Naive thymus-derived CD4-positive, alpha-beta T cell (primary cell): ENCODE results near the gene ATP6V0E1. TPM values are rescaled to one million over a fixed set of nuclear protein-coding genes. Genes with fewer than 3 reads are reported as not detected.
A peak's percentile ranks its signal among the peaks of the same experiment; 100 is the strongest.

ENCODE experiments used
- ATAC-seq: fragments of 150-1000 bp; cut with Tn5 transposase; 2 replicates; pipeline ENCODE4 v1.10.0; 2021; ENCODE audit warnings: mild to moderate bottlenecking, moderate library complexity
- CTCF ChIA-PET: fragments of 350-600 bp; sonication (Branson Sonifier 250); formaldehyde crosslinking; loops from one replicate; lab custom pipeline; 2021; ENCODE audit warnings: antibody characterized with exemption; lab: Charles Lee
- POLR2A ChIA-PET: fragments of 350-600 bp; sonication (Branson Sonifier 250); formaldehyde crosslinking; loops from one replicate; lab custom pipeline; 2021; ENCODE audit warnings: antibody characterized with exemption, inconsistent platforms; lab: Charles Lee
- DNase-seq, 9 donors: peaks; one replicate each; pipeline versions ENCODE4 v3.0.0 to v3.0.0-alpha.2; 2020 to 2022; ENCODE audit warnings: mixed read lengths in 1 of 9
- H3K27ac ChIP-seq: one replicate; pipeline ENCODE4 v1.7.0; 2013; ENCODE audit warnings: mild to moderate bottlenecking, low read depth, low read length, moderate library complexity
- H3K27me3 ChIP-seq, 2 donors: one replicate each; pipeline ENCODE4 v1.7.0; 2013; ENCODE audit warnings: low read length in 2 of 2, mild to moderate bottlenecking in 2 of 2, moderate library complexity in 2 of 2; ENCODE audit not compliant: control insufficient read depth in 2 of 2, insufficient read depth in 2 of 2
- H3K36me3 ChIP-seq, 3 experiments: 1 replicate in 2 of 3; 2 replicates in 1 of 3; pipeline ENCODE4 v1.7.0; 2013; ENCODE audit warnings: low read length in 3 of 3, mild to moderate bottlenecking in 3 of 3, moderate library complexity in 1 of 3; ENCODE audit not compliant: insufficient read depth in 3 of 3, control insufficient read depth in 2 of 3
- H3K4me1 ChIP-seq, 2 donors: one replicate each; pipeline ENCODE4 v1.7.0; 2013; ENCODE audit warnings: low read length in 2 of 2, mild to moderate bottlenecking in 2 of 2, moderate library complexity in 1 of 2; ENCODE audit not compliant: control insufficient read depth in 2 of 2, insufficient read depth in 2 of 2
- H3K4me3 ChIP-seq: 2 replicates; pipeline ENCODE4 v1.7.0; 2013; ENCODE audit warnings: mild to moderate bottlenecking, low read length
- H3K9me3 ChIP-seq, 3 experiments: 1 replicate in 2 of 3; 2 replicates in 1 of 3; pipeline ENCODE4 v1.7.0; 2013; ENCODE audit warnings: low read length in 3 of 3; ENCODE audit not compliant: control insufficient read depth in 2 of 3
- H3K27ac Mint-ChIP-seq, 9 donors: one replicate each; pipeline ENCODE4 v1.8.0; 2020 to 2022; ENCODE audit warnings: mixed read lengths in 9 of 9, mild to moderate bottlenecking in 8 of 9, moderate library complexity in 5 of 9, inconsistent platforms in 2 of 9
- H3K27me3 Mint-ChIP-seq, 5 donors: one replicate each; pipeline ENCODE4 v1.8.0; 2021 to 2022; ENCODE audit warnings: mixed read lengths in 5 of 5, mild to moderate bottlenecking in 1 of 5
- H3K36me3 Mint-ChIP-seq, 5 donors: one replicate each; pipeline ENCODE4 v1.8.0; 2020 to 2022; ENCODE audit warnings: mixed read lengths in 5 of 5, mild to moderate bottlenecking in 3 of 5, inconsistent platforms in 1 of 5
- H3K4me1 Mint-ChIP-seq, 7 donors: one replicate each; pipeline ENCODE4 v1.8.0; 2020 to 2022; ENCODE audit warnings: mixed read lengths in 7 of 7, mild to moderate bottlenecking in 3 of 7, inconsistent platforms in 1 of 7
- H3K4me3 Mint-ChIP-seq, 10 donors: one replicate each; pipeline ENCODE4 v1.8.0; 2020 to 2022; ENCODE audit warnings: mild to moderate bottlenecking in 10 of 10, mixed read lengths in 10 of 10, moderate library complexity in 6 of 10, inconsistent platforms in 2 of 10
- H3K9me3 Mint-ChIP-seq, 11 donors: one replicate each; pipeline ENCODE4 v1.8.0; 2020 to 2022; ENCODE audit warnings: mixed read lengths in 11 of 11, mild to moderate bottlenecking in 4 of 11, inconsistent platforms in 1 of 11, moderate library complexity in 1 of 11
- intact Hi-C, 2 donors: fragments of 100-400 bp; cut with micrococcal nuclease; formaldehyde crosslinking; loops; one replicate each; pipeline ENCODE4 v1.15.1; 2023
- polyA plus RNA-seq, 2 donors: library from polyadenylated mRNA; unstranded; fragments of 300-500 nt; fragmentation: Illumina TruSeq; gene quantifications; one replicate each; pipeline ENCODE4 v1.2.3, GENCODE V29; 2021
- total RNA-seq, 6 experiments: library from RNA in 5 of 6; stranded (reverse) in 5 of 6; gene quantifications; 1 replicate in 5 of 6; 2 replicates in 1 of 6; pipeline ENCODE4 v1.2.3 and lab custom pipeline; 2021 to 2026

Gene ATP6V0E1
- total and polyA plus RNA-seq, 7 experiments from 2014 or later: 61.8 to 455 (median 142) TPM

- H3K4me1 Mint-ChIP-seq: peaks cover 27 to 74% (median 59%) of the 10 kb centered on the region in 7 donors
- Histone ChIP-seq H3K27ac (no peak overlapping the region), H3K9me3 (no peaks in the 10 kb centered on the region), H3K27me3 (no peaks in the 10 kb centered on the region), H3K4me1 (no peaks in the 10 kb centered on the region), H3K4me3 (no peak overlapping the region), H3K36me3 (peaks cover 0 to 4% (median 0%) of the 10 kb centered on the region in 3 experiments)
- intact Hi-C loops: no loop called here
- H3K9me3 Mint-ChIP-seq: no peaks in the 10 kb centered on the region
- H3K27me3 Mint-ChIP-seq: no peaks in the 10 kb centered on the region
- ChIA-PET POLR2A (interaction anchor here (0.8 to 1.0 kb wide), 2 partner anchors 15 to 47 kb away, joined by 3 to 4 read pairs; no protein-coding TSS in a partner anchor), CTCF (interaction anchor here (0.6 to 2.1 kb wide), 3 partner anchors 9 to 129 kb away, joined by 3 to 6 read pairs (median 4); no protein-coding TSS in a partner anchor)
- peak overlapping the region in 6 of 9 donors; percentile 22 to 70 (median 47) for H3K27ac Mint-ChIP-seq
- H3K36me3 Mint-ChIP-seq: peaks cover 0 to 17% (median 3%) of the 10 kb centered on the region in 5 donors
- DNase-seq (no peak), ATAC-seq (peak; percentile 46)
- peak overlapping the region in 1 of 10 donors; percentile 3 for H3K4me3 Mint-ChIP-seq
Observed at GRCh38 chr5:173010547-173011464, 27.2 kb downstream of the ATP6V0E1 start.

GRCh38 chr5:173011566-173011965, 28.0 kb downstream of the ATP6V0E1 start:
- POLR2A ChIA-PET: interaction anchor here (0.7 to 1.0 kb wide), 2 partner anchors 43 to 46 kb away, joined by 3 read pairs; no protein-coding TSS in a partner anchor

GRCh38 chr5:173012882-173013281, 29.3 kb downstream of the ATP6V0E1 start:
- POLR2A ChIA-PET: interaction anchor here (0.6 kb wide), 1 partner anchor 108 kb away, joined by 3 read pairs; no protein-coding TSS in a partner anchor
- Histone ChIP-seq H3K9me3 (no peaks in the 10 kb centered on the region), H3K27me3 (no peaks in the 10 kb centered on the region), H3K36me3 (peaks cover 0 to 4% (median 0%) of the 10 kb centered on the region in 3 experiments), H3K4me1 (no peaks in the 10 kb centered on the region), H3K4me3 (no peak overlapping the region), H3K27ac (no peak overlapping the region)
- no peak for ATAC-seq
- CTCF ChIA-PET: interaction anchor here (1.0 kb wide), 2 partner anchors 11 to 35 kb away, joined by 3 read pairs; no protein-coding TSS in a partner anchor
- Mint-ChIP-seq H3K27ac (peak overlapping the region in 5 of 9 donors; percentile 14 to 77 (median 31)), H3K4me3 (no peak overlapping the region), H3K4me1 (peaks cover 32 to 72% (median 56%) of the 10 kb centered on the region in 7 donors), H3K36me3 (peaks cover 0 to 14% (median 3%) of the 10 kb centered on the region in 5 donors), H3K9me3 (no peaks in the 10 kb centered on the region), H3K27me3 (no peaks in the 10 kb centered on the region)
- DNase-seq: no peak
- intact Hi-C loops: no loop called here

More at GRCh38 chr5:173011566-173011965, 28.0 kb downstream of the ATP6V0E1 start:
- Mint-ChIP-seq H3K27ac (peak overlapping the region in 6 of 9 donors; percentile 30 to 81 (median 64)), H3K4me3 (no peak overlapping the region), H3K36me3 (peaks cover 0 to 16% (median 3%) of the 10 kb centered on the region in 5 donors), H3K4me1 (peaks cover 34 to 75% (median 61%) of the 10 kb centered on the region in 7 donors), H3K9me3 (no peaks in the 10 kb centered on the region), H3K27me3 (no peaks in the 10 kb centered on the region)
- Histone ChIP-seq H3K27me3 (no peaks in the 10 kb centered on the region), H3K9me3 (no peaks in the 10 kb centered on the region), H3K4me3 (no peak overlapping the region), H3K36me3 (peaks cover 0 to 4% (median 0%) of the 10 kb centered on the region in 3 experiments), H3K27ac (no peak overlapping the region), H3K4me1 (no peaks in the 10 kb centered on the region)
- intact Hi-C loops: no loop called here
- DNase-seq: no peak
- CTCF ChIA-PET: interaction anchor here (0.6 to 2.1 kb wide), 3 partner anchors 10 to 128 kb away, joined by 3 to 6 read pairs (median 4); no protein-coding TSS in a partner anchor
- no peak for ATAC-seq

GRCh38 chr5:173014671-173015070, 31.1 kb downstream of the ATP6V0E1 start:
- H3K36me3 Mint-ChIP-seq: peaks cover 0 to 20% (median 6%) of the 10 kb centered on the region in 5 donors
- DNase-seq (no peak), ATAC-seq (no peak)
- H3K4me3 Mint-ChIP-seq: no peak overlapping the region
- H3K27ac Mint-ChIP-seq: peak overlapping the region in 8 of 9 donors; percentile 0 to 87 (median 46)
- ChIA-PET CTCF (no interaction called here), POLR2A (interaction anchor here (1.8 to 2.6 kb wide), 2 partner anchors 20 to 43 kb away, joined by 5 to 8 read pairs; no protein-coding TSS in a partner anchor)
- Histone ChIP-seq H3K27ac (no peak overlapping the region), H3K27me3 (no peaks in the 10 kb centered on the region), H3K36me3 (peaks cover 0 to 7% (median 4%) of the 10 kb centered on the region in 3 experiments), H3K9me3 (no peaks in the 10 kb centered on the region), H3K4me1 (no peaks in the 10 kb centered on the region), H3K4me3 (no peak overlapping the region)
- peaks cover 31 to 79% (median 65%) of the 10 kb centered on the region in 7 donors for H3K4me1 Mint-ChIP-seq
- no peaks in the 10 kb centered on the region for H3K9me3 Mint-ChIP-seq
- no peaks in the 10 kb centered on the region for H3K27me3 Mint-ChIP-seq
- intact Hi-C loops: no loop called here

GRCh38 chr5:173015192-173015591, 31.6 kb downstream of the ATP6V0E1 start:
- CTCF ChIA-PET: no interaction called here
- DNase-seq (no peak), ATAC-seq (no peak)
- H3K4me1 ChIP-seq: no peaks in the 10 kb centered on the region
- Mint-ChIP-seq H3K27ac (peak overlapping the region in 6 of 9 donors; percentile 17 to 87 (median 70)), H3K27me3 (no peaks in the 10 kb centered on the region), H3K4me1 (peaks cover 26 to 79% (median 66%) of the 10 kb centered on the region in 7 donors), H3K9me3 (no peaks in the 10 kb centered on the region), H3K4me3 (no peak overlapping the region), H3K36me3 (peaks cover 2 to 25% (median 10%) of the 10 kb centered on the region in 5 donors)
- POLR2A ChIA-PET: interaction anchor here (1.8 to 2.6 kb wide), 2 partner anchors 20 to 42 kb away, joined by 5 to 8 read pairs; no protein-coding TSS in a partner anchor
- H3K27me3 ChIP-seq: no peaks in the 10 kb centered on the region
- intact Hi-C loops: no loop called here
- H3K4me3 ChIP-seq: no peak overlapping the region
- H3K36me3 ChIP-seq: peaks cover 0 to 12% (median 4%) of the 10 kb centered on the region in 3 experiments
- no peak overlapping the region for H3K27ac ChIP-seq
- H3K9me3 ChIP-seq: no peaks in the 10 kb centered on the region
